Fibroblast of lung (primary cell): ENCODE results near the gene CCDC59. TPM values are rescaled to one million over a fixed set of nuclear protein-coding genes. Genes with fewer than 3 reads are reported as not detected.

Experiments used
- DNase-seq, 2 donors: peaks; one replicate each; pipeline versions ENCODE4 v3.0.0 to v3.0.0-alpha.2; 2010; ENCODE audit warnings: low read depth in 2 of 2
- H2AFZ ChIP-seq: 2 replicates; pipeline ENCODE4 v1.5.1; 2012; ENCODE audit warnings: low read length, control low read depth, inconsistent platforms
- H3K27ac ChIP-seq: 2 replicates; pipeline ENCODE4 v1.5.1; 2011; ENCODE audit warnings: low read length, control low read depth; ENCODE audit not compliant: insufficient read depth
- H3K27me3 ChIP-seq: 2 replicates; pipeline ENCODE4 v1.5.1; 2011; ENCODE audit warnings: mild to moderate bottlenecking, low read length; ENCODE audit not compliant: control insufficient read depth, insufficient read depth
- H3K36me3 ChIP-seq: 2 replicates; pipeline ENCODE4 v1.5.1; 2011; ENCODE audit warnings: low read length; ENCODE audit not compliant: control insufficient read depth, insufficient read depth
- H3K4me1 ChIP-seq: 2 replicates; pipeline ENCODE4 v1.5.1; 2011; ENCODE audit warnings: low read length; ENCODE audit not compliant: control insufficient read depth, insufficient read depth; ENCODE audit errors: extremely low read depth
- H3K4me2 ChIP-seq: 2 replicates; pipeline ENCODE4 v1.5.1; 2011; ENCODE audit warnings: low read length, control low read depth; ENCODE audit not compliant: insufficient read depth; ENCODE audit errors: extremely low read depth
- H3K4me3 ChIP-seq, 4 experiments: fragments of 200-600 bp in 1 of 4; sonication (generic) in 1 of 4; replicated peaks in 1 of 4; 2 replicates each; pipeline ENCODE4 v1.5.1; 2011 to 2016; ENCODE audit warnings: low read length in 4 of 4, low read depth in 3 of 4, mild to moderate bottlenecking in 3 of 4, control low read depth in 2 of 4, inconsistent platforms in 1 of 4, mixed read lengths in 1 of 4; ENCODE audit not compliant: insufficient read depth in 1 of 4; ENCODE audit errors: control extremely low read depth in 1 of 4
- H3K79me2 ChIP-seq: 2 replicates; pipeline ENCODE4 v1.5.1; 2012; ENCODE audit warnings: mild to moderate bottlenecking, low read length, inconsistent platforms; ENCODE audit not compliant: control insufficient read depth, insufficient read depth
- H3K9ac ChIP-seq: 2 replicates; pipeline ENCODE4 v1.5.1; 2011; ENCODE audit warnings: mild to moderate bottlenecking, low read length, control low read depth; ENCODE audit not compliant: insufficient read depth
- H3K9me3 ChIP-seq: 2 replicates; pipeline ENCODE4 v1.5.1; 2012; ENCODE audit warnings: low read depth, low read length; ENCODE audit not compliant: control insufficient read depth, insufficient read depth
- H4K20me1 ChIP-seq: 2 replicates; pipeline ENCODE4 v1.5.1; 2011; ENCODE audit warnings: low read length; ENCODE audit not compliant: control insufficient read depth, insufficient read depth; ENCODE audit errors: extremely low read depth
- CTCF ChIP-seq, 2 donors: IDR thresholded peaks in 1 of 2; conservative IDR thresholded peaks in 1 of 2; 1 replicate in 1 of 2; 2 replicates in 1 of 2; pipeline ENCODE4 v1.5.1; 2011 to 2012; ENCODE audit warnings: low read length in 2 of 2, control low read depth in 1 of 2, inconsistent platforms in 1 of 2, low read depth in 1 of 2, mild to moderate bottlenecking in 1 of 2
- EZH2 ChIP-seq: IDR thresholded peaks from 2 replicates; pipeline ENCODE4 v1.5.1; 2012; ENCODE audit warnings: low read length, control low read depth, mild to moderate bottlenecking; ENCODE audit errors: missing control alignments
- polyA plus RNA-seq, 2 donors: library from polyadenylated mRNA; depleted of rRNA in 1 of 2; stranded (reverse) in 1 of 2; unstranded in 1 of 2; fragments of >200 nt; gene quantifications; 2 replicates each; pipeline ENCODE4 v1.2.1, GENCODE V29; 2011 to 2012; ENCODE audit warnings: missing spikeins in 1 of 2
- total RNA-seq: library from RNA; depleted of rRNA; stranded (reverse); fragments of >200 nt; gene quantifications from 2 replicates; pipeline ENCODE4 v1.2.1, GENCODE V29; 2014

CCDC59 gene
- total and polyA plus RNA-seq, 2 donors (not counting 1 experiment from before 2014, with no cell fraction given), result 46.9 to 57.8 TPM

DNA sequence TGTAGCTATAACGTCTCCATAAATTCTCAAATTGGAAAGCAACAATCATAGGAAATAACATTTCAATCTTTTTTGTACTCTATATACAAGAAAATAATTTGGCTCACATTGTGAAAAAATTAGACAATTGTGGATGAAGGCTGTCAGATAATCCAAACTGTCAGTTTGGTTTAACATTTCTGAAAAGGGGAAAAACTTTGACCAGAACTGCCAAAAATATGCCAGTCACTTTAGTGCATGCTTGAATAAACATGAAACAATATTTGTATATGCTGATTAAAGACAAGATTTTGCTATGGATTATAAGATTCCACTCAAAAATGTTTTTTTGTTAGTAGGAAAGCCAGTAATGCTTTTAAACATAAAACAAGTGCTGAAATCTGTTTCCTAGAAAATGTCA is 38.9 kb downstream of the CCDC59 start:
- H3K4me1 ChIP-seq, result no peaks in the 10 kb centered on the region
- TF ChIP-seq EZH2, result no peak
- no peak for TF ChIP-seq CTCF (conservative IDR thresholded peaks at IDR 0.05 in 1 of 2, IDR thresholded peaks at IDR 0.05 in 1 of 2; ENCODE audit: low read depth in 1 of 2, low read length in 2 of 2)
- no peaks in the 10 kb centered on the region for H4K20me1 ChIP-seq
- no peak for DNase-seq
- H3K79me2 ChIP-seq, result no peaks in the 10 kb centered on the region
- no peak overlapping the region for H3K4me2 ChIP-seq
- no peaks in the 10 kb centered on the region for H3K9me3 ChIP-seq
- no peak overlapping the region for H2AFZ ChIP-seq
- H3K4me3 ChIP-seq, result no peak overlapping the region
- H3K9ac ChIP-seq, result no peak overlapping the region
- H3K27ac ChIP-seq, result no peak overlapping the region
- H3K36me3 ChIP-seq, result no peaks in the 10 kb centered on the region
- no peaks in the 10 kb centered on the region for H3K27me3 ChIP-seq

DNA sequence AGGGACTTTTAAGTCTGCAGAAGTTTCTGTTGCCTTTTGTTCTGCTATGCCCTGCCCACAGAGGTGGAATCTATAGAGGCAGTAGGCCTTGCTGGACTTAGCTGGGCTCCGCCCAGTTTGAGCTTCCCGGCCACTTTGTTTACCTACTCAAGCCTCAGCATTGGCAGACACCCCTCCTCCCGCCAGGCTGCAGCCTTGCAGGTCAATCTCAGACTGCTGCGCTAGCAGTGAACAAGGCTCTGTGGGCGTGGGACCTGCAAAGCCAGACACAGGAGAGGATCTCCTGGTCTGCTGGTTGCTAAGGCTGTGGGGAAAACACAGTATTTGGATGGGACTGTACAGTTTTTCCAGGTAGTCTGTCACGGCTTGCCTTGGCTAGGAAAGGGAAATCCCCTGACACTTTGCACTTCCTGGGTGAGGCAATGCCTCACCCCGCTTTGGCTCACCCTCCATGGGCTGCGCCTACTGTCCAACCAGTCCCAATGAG is 43.7 kb downstream of the CCDC59 start:
- Histone ChIP-seq H3K4me2 (no peak overlapping the region), H3K9ac (no peak overlapping the region), H3K4me3 (no peak overlapping the region), H2AFZ (no peak overlapping the region), H3K36me3 (no peaks in the 10 kb centered on the region), H3K4me1 (no peaks in the 10 kb centered on the region), H3K9me3 (no peaks in the 10 kb centered on the region), H4K20me1 (no peaks in the 10 kb centered on the region), H3K27ac (no peak overlapping the region), H3K79me2 (no peaks in the 10 kb centered on the region), H3K27me3 (no peaks in the 10 kb centered on the region)
- TF ChIP-seq CTCF (conservative IDR thresholded peaks at IDR 0.05 in 1 of 2, IDR thresholded peaks at IDR 0.05 in 1 of 2; ENCODE audit: low read depth in 1 of 2, low read length in 2 of 2), result no peak
- TF ChIP-seq EZH2, result no peak
- DNase-seq, result no peak

Other genes with a start within 250 kb of the CCDC59 start
- 6.9 and 9.5 TPM in 2 replicates for gene METTL25, start 142 bp upstream of the CCDC59 start, total RNA-seq
- 3.2 and 4.2 TPM in 2 replicates for gene METTL25, start 142 bp upstream of the CCDC59 start, polyA plus RNA-seq